HG03442 (cell line): ENCODE results near the gene TTC34.

Source experiments
- ATAC-seq: cut with Tn5 transposase; IDR thresholded peaks from one replicate; pipeline ENCODE4 v1.9.1; 2021; ENCODE audit warnings: mild to moderate bottlenecking, moderate library complexity; ENCODE audit not compliant: unreplicated experiment

The TTC34 gene

DNA sequence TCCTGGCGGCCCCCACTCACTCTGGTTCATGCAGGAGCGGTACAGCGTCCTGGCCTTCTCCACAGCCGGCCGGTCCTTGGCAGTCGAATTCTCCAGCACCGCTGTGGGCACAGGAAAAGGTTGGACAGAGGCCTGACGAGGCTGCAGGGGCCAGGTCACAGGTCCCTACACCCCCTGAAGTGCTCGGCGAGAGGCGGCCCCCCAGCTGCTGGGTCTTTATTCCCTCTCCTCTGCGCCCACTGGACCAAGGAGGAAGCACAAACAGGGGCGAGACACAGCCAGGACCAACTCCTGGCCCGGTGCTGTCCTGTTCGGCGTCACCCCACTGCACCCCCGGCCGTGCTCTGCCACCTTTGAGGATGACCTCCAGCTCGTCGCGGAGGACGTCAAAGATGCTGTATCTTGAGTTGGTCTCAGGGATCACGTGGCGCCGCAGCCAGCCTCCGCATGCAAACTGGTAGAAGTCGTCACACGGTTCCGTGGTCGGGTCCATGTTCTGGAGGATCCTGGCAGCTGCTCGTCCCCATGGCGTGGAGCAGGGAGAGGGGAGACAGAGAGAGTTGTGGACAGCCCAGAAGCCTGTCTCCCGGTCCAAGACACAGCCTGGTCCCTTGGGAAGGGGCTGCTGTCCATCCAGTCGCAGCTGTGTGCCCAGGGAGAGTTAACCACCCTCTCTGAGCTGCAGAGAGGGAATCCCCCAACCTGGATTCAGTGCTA lies 192.0 kb downstream of the TTC34 start:
- ATAC-seq: no peak

DNA sequence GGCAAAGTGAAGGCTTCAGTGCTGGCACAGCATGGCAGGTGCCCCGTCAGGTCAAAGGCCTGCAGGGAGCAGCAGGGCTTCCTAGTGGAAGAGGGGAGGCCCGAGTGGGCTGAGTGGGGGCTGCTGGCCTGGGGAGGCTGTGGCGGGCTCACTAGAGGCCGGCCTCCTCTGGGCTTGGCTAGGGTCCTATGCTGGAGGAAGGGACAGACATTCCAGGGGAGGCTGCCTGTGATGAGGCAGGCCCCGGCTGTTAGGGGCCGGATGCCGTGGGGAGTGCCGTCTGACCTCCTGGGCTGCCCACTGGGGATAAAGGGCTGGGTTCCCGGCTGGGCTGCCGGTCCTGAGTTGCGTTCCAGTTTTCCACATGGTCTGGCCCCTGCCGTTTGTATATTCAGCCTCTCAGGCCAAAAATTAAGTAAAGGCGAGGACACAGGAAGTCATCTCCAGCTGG lies 193.8 kb downstream of the TTC34 start:
- no peak for ATAC-seq

DNA sequence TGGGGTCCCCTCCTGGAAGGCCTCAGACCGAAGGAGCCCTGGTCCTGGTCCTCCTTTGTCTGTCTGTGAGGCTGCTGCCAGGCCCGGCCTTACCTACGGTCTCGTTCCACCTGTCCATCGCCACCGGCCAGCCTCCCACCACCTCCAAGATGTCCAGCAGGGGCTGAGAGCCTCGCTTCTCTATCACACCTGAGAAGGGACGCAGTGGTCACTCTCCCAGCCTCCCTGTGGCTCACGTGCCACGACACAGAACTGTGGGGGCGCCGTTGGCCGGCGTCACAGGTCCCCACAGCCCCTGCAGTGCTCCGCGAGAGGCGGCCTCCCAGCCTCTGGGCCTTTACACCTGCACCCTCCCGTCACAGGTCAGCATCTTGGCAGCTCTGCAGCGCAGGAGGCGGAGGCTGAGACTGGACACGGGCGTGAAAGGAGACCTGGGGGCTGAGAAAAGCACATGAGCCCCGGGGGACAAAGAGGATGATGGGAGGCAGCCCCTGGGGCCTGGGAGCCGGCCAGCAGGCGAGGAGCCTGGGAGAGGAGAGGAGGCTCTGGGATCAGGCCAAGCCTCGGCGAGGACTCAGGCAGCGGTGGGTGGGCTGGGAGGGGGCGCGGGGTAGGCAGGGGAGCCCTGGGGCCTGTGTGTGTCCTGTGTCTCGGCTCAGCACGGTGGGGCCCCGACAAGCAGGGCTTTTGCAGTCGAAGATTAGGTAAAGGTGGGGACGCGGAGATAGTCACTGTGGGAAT lies 194.4 kb downstream of the TTC34 start:
- ATAC-seq: no peak

DNA sequence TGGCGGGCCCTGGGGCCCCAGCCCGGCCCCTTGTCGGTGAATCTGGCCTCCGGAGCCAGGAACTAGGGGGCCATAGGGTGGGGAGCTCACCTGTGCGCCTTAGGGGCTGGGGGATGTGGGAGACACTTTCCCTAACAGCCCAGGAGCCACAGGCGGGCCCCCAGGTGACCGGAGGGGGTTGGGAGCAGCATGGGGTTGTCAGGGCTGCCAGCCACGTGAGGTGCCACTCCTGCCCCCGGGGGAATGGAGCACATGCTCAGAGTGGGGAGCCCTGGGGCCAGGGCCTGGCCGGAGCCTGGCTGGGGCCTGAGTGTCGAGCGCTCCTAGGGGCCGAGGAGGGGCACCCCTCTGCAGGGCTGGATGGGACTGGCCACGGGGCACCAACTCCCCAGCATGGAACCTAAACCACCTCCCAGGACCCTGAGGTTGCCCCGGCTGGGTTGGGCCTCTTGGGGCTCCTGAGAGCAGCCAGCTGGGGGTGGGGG lies 195.1 kb downstream of the TTC34 start:
- ATAC-seq: no peak

DNA sequence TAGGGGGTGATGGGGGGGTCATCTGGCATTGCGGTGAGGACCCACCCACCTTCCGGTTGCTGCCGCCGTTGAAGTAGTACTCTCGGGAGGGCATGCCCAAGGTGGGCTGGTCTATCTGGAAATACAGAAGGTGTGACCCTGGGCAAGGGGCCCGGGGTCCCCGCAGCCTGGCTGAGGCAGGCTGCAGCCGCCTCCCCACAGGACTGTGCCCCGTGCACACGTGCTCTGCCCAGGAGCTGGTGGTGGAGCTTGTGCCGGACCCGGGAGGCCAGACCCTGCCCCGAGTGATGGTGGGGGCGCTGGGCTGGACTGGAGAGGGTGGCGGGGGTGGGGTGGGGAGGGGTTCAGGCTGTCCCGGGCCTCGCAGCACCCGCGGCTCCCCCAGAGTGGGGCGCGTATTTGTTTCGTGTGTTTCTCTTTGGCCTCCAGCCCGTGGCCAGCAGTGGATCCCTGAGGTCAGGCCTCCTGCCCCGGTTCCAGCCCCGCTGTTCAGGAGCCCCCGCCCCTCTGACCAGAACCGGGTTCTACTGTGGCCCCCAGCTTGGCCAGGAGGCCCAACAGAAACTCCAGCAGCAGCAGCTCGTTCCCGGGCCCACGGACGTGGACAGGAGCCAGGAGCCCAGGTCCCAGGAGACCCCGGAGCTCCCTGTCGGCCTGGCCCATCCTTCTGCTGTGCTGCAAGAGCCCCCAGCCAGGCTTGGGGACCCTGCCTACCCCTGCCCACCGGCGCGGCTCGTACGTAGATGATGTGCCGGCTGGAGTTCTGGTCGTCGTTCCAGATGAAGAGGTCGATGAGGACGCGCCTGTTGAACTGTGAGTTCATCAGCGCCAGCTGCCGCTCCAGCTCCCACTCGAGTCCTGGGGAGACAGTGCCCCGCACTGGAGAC lies 195.7 kb downstream of the TTC34 start:
- no peak for ATAC-seq

DNA sequence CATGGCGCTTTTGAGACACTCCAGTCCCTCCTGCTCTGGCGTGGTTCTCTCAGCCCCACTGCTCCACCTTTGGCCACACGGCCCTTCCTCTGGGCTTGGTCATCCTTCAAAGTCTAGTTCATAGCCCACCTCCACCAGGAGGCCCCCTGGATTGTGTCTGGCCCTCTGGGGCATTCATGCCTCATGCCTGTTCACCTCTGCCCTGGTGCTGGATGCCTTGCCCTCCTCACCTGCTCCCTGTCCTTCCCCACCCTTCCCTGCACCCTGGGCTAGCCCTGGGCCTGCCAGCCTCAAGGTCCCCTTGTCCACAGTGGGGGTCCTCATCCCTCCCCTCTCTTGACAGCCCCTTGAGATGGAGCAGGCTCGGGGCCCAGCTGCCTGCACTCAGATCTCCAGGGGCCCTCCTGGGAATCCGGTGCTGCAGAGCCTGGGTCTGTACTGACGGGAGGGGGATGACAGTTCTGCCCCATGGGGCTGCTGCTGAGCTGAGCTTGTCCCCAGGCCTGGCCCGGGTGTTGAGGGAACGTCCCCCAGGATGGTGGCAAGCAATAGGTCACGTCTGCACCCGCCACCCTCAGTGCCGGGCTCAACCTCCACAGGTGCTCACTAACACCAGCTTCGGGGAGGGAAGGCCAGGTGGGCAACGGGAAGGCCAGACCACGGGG lies 196.5 kb downstream of the TTC34 start:
- ATAC-seq: no peak

DNA sequence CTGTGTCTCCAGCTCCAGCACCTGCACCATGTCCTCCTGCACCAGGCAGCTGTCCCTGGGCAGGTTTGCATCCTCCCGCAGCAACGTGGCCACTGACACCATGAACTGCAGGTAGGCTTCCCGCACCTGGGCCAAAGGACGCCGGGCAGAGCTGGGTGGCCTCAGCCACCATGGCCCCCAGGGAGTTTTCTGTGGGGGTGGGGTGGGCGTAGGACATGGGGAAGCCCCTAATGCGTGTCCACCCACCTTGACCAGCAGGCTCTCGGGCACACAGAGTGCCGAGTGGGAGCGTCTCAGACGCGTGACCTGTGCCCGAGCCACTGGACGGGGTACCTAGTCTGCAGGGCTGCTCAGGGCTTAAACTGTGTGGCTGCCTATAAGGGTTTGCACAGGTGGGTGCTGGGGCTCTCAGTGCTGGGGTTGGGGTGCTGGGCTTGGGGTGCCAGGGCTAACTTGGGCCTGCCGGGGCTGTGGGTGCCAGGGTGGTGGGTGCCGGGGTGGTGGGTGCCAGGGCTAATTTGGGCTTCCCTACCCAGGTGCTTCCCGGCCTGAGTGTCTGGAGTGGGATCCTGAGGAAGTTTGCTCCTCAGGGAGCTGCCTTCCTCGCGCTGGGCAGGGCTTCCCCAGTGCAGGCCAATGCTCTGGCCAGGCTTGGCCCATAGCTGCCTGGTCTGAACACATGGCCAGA lies 197.2 kb downstream of the TTC34 start:
- ATAC-seq: no peak

DNA sequence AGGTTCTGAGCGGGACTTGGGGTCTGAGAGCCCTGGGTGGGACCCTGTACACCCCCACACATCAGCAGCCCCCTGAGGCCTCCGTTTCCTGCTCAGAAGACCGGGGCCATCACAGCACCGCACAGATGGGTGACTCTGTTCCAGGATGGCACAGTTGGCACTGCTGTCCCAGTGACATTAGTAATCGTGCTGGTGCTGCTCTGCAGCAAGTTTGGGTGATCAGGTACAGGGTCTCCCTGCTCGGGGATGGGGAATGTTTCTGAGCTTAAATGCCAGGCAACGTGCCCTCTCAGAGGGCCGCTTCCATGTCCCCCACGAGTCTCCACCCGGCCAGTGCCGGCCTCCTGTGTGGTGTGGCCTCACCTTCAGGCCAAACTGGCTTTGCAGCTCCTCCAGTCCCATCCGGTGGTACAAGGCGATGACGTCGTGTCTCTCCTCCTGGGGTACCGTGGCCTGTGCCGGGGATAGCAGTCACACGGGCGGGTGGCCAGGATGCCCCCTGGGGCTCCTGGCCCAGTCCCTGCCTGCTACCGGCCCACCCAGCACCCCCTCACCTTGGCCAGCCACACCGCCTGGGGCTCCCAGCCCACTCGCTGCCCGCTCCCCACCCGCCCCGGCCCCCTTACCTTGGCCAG lies 197.9 kb downstream of the TTC34 start:
- no peak for ATAC-seq

DNA sequence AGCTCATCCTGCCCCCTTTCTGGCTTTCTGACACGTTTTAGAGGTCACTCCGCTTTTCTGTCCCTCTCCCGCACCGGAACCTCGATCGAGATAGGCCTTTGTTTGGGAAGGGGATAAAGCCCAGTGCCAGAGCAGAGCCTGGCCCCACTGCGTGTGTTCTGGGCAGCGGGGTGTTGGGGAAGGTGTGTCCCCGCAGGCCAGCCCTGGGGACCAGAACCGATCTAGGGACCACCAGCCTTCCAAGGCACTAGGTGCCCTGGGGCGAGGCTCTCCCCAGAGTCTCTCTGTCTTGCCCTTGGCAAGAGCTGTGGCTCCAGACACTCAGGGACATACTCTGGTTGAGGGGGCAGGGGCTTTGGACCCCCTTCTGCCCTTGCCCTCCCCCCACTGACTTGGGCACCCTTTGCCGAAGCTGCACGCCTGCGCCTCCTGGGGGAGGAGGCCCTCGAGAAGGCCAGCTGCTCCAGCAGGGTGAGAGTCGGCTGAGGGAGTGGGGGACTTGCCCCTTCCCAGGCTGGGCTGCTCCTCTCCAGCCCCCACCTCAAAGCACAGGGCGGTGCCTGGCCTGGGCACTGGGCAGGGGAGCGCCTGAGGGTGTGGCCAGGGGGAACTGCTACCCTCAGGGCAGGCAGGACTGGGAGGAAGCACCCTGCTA lies 198.5 kb downstream of the TTC34 start:
- ATAC-seq: no peak

DNA sequence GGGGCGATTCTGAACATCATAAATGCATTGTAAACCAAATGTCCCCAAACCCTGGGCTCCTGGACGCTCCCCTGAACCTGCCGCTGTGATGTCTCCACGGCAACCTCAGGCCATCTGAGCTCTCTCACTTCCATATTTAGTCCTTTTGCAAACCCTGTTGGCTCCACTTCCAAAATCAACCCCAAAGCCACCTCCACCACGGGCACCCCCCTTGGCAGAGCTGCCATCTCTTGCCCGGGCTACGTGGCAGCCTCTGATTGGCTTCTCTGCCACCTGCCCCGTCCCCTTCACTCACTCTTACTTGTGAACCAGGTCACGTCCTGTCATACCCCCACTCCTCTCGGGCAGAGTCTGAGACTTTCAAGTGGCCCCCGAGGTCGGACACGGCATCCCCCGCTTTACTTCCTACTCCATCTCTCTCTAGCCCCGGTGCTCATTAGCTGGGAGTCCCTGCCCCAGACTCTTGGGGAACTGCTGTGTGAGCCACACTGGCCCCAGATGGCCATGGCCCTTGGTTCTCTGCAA lies 199.1 kb downstream of the TTC34 start:
- no peak for ATAC-seq

DNA sequence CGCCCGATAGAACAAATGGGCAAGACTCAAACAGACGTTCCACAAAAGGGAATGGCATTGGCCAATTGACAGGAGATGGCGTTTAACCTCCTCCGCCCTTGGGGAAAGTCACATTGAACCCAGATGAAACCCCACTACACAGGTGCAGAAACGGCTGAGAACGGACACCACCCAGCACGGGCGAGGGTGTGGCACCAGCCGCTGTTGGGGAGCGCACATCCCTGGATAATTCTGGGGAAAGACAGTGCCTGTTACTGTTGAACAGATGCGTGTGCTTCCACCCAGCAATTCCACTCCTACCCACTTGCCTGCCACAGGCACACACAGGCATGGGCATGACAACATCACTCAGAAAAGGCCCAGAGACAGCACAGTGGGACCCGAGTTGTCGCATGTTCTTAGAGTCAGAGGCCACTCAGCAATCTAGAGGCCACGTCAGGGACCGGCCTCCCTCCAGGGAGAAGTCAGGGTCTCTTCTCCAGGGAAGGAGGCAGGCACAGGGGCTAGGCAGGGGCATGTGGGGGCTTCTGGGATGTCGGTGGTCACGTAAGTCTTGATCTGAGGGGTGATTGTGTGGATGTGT lies 199.7 kb downstream of the TTC34 start:
- ATAC-seq: no peak

DNA sequence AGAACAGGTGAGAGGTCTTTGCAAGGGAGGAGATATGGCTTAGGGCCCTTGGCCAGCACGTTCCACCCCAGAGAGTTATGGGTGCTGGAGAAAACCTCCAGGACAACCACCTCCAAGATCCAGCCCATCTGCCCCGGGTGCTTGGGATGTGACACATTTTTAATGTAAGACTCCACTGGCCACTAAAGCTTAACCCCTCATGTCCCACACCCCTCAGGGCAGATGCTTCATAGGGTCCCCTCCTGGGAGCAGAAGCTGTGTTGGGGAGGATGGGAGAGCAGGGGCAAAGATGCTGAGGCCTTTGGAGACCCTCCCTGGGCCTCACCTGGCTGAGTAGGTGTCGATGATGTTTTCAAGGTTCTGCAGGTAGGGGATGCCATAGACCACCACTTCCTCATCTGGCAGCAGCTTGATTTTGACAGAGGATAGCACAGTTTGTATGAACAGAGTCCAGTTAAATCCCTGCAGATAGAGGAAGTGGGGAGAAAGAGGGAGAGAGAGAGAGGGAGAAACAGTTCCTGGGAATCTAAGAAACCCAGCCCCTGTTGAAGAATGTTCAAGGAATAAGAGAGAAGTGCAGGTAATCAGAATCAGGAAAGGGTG lies 203.1 kb downstream of the TTC34 start:
- no peak for ATAC-seq

DNA sequence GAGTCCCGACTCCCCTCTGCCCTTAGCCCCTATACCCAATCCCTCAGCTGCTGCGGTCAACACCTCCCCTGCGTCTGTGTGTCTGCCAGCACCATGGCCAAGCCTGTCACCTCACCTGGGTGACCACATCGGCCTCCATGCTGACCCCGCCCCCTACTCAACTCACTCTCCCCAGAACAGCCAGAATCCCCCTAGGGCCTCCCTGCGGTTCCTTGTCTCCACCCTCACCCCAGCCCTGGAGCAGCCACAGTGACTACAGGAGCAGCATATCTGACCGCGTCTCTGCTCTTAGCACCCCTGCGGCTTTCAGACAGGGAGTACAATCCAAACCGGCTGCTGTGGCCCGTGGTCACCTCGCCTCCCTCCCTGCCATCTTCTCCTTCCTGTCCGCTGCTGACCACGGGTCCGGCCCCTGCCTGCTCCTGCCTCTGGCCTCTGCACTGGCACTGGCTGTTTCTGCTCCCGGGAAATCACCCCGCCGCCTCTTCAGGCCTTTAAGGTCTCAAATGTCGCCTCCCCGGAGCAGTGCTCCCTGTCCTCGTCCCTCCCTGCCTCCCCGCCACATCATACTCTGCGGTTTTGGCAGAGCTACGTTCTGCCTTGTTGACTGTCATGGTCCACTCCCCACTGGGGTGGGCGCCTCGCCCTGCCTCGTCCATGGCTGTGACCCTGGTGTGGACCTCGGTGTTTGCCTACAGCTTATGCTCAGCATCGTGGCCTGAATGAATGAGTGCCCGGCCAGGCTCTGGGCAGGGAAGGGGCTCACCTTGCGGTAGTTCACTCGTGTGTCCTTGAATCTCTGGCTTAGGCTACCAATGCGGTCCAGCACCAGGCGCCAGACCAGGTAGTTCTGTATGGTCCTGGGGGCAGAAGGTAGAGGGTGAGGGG lies 203.8 kb downstream of the TTC34 start:
- no peak for ATAC-seq

DNA sequence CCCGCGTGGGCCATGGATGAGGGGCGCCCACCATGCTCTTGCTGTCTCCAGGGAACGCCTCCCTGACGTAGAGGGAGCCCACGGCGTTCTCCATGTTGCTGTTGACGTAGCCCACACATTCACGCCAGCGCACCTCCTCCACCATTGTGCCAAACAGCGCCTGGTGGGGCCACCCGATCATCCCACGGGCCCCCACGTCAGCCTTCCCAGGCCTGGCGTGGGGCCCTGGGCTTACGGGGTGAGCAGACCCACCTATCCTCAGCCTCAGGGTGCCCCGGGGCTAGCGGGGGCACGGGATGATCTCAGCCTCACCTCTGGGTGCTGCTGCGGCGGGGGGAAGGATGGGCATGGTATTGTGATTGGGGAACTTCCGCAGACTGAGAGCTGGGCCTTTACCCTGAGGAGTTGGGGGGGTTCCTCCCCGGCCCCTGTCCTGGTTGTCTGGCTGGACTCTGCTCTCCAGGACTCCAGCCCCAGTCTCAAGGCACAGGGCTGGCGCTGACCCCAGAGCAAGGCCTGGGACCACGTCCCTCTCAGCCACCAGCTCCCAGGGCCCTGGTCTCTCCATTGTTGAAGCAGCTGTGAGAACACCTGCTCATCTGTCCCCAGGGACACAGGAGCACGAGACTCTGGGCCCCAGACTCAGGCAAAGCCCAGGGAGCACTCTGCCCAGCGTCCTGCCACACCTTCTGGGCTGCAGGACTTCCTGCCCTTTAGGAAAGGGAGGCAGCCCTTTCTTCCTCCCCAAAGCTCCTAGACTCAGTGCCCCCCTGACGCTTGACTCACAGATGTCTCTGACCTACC lies 204.8 kb downstream of the TTC34 start:
- no peak for ATAC-seq

DNA sequence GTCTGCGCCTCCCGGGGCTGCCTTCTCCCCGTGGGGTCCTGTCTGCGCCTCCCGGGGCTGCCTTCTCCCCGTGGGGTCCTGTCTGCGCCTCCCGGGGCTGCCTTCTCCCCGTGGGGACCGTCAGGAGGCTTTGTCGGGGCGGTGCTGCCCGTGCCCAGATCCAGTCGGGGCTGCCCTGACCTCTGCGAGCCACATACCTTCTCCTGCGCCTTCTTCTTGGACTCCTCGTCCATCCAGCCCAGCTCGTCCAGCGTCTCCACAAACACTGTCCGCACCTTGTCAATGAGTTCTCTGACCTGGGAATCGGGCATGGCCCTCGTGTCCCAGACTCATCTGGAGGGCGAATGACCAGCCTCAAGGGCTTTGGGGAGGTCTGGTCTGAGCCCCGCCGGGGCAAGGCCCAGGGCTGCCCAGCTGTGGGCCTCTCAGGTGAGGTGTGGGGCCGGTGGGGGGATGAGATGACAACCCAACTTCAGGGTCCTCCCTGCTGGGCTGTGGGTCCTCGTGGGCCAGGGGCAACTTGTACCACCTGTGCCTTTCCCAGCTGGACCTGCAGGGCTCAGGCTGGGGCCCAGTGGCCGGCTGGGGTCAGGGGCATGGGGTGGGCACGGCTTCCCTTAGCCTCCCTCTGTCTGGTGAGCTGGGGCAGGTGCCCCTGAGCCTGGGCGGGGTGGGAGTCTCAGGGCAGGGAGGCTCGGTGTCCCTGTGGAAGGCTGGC lies 205.5 kb downstream of the TTC34 start:
- ATAC-seq: no peak
